H1 (cell line): ENCODE data around the gene LYPD3. TPM values are rescaled to one million over a fixed set of nuclear protein-coding genes. Genes with fewer than 3 reads are reported as not detected.

Source experiments
- CTCF ChIA-PET: fragments of 300-600 bp; sonication (Branson Sonifier 250); formaldehyde crosslinking; loops from one replicate; lab custom pipeline; 2021; ENCODE audit not compliant: partially characterized antibody; lab: Charles Lee
- POLR2A ChIA-PET: fragments of 300-600 bp; sonication (Branson Sonifier 250); formaldehyde crosslinking; loops from one replicate; lab custom pipeline; 2021; ENCODE audit warnings: inconsistent platforms; ENCODE audit not compliant: partially characterized antibody; lab: Charles Lee
- DNase-seq, 2 experiments: peaks; one replicate each; pipeline versions ENCODE4 v3.0.0 to v3.0.0-alpha.2; 2010 to 2022; ENCODE audit warnings: low spot score in 2 of 2, low read depth in 1 of 2, mixed read lengths in 1 of 2
- FAIRE-seq: peaks from 2 replicates; lab custom pipeline; 2011; peaks lifted over from hg19 to GRCh38; lab: Jason Lieb, UNC
- H2AFZ ChIP-seq: 2 replicates; pipeline ENCODE4 v1.8.1; 2012; ENCODE audit warnings: low read length, inconsistent platforms
- H2AK5ac ChIP-seq: 2 replicates; pipeline ENCODE4 v1.6.1; 2013; ENCODE audit warnings: low read depth, low read length
- H2BK120ac ChIP-seq: replicated peaks from 2 replicates; pipeline ENCODE3; 2013; ENCODE audit warnings: low read depth, low read length, inconsistent platforms
- H2BK12ac ChIP-seq: 2 replicates; pipeline ENCODE4 v1.6.1; 2013; ENCODE audit warnings: low read depth, low read length
- H2BK15ac ChIP-seq: 2 replicates; pipeline ENCODE4 v1.6.1; 2013; ENCODE audit warnings: low read length
- H2BK20ac ChIP-seq: 2 replicates; pipeline ENCODE4 v1.6.1; 2013; ENCODE audit warnings: low read length
- H2BK5ac ChIP-seq: 2 replicates; pipeline ENCODE4 v1.6.1; 2013; ENCODE audit warnings: low read depth, low read length
- H3K14ac ChIP-seq: 2 replicates; pipeline ENCODE4 v1.6.1; 2013; ENCODE audit warnings: inconsistent platforms; ENCODE audit not compliant: insufficient read length
- H3K18ac ChIP-seq: 2 replicates; pipeline ENCODE4 v1.6.1; 2013; ENCODE audit warnings: low read length; ENCODE audit errors: extremely low read depth
- H3K23ac ChIP-seq: 2 replicates; pipeline ENCODE4 v1.6.1; 2013; ENCODE audit warnings: inconsistent platforms; ENCODE audit not compliant: insufficient read length
- H3K23me2 ChIP-seq: 2 replicates; pipeline ENCODE4 v1.6.1; 2013; ENCODE audit warnings: low read depth, low read length
- H3K27ac ChIP-seq: 2 replicates; pipeline ENCODE4 v1.6.1; 2011; ENCODE audit warnings: low read depth, low read length, inconsistent platforms
- H3K27me3 ChIP-seq, 4 experiments: replicated peaks in 1 of 4; 1 replicate in 1 of 4; 2 replicates in 3 of 4; pipeline versions ENCODE4 v1.6.1 to v1.8.1; 2011 to 2013; ENCODE audit warnings: low read length in 3 of 4, mild to moderate bottlenecking in 3 of 4, inconsistent platforms in 2 of 4, mixed read lengths in 2 of 4, moderate library complexity in 1 of 4; ENCODE audit not compliant: control insufficient read depth in 3 of 4, insufficient read depth in 3 of 4; ENCODE audit errors: extremely low read depth in 1 of 4
- H3K36me3 ChIP-seq, 4 experiments: 2 replicates each; pipeline versions ENCODE4 v1.6.1 to v1.8.1; 2011 to 2013; ENCODE audit warnings: mild to moderate bottlenecking in 4 of 4, low read length in 3 of 4, moderate library complexity in 2 of 4, control low read depth in 1 of 4, inconsistent platforms in 1 of 4; ENCODE audit not compliant: insufficient read depth in 4 of 4, control insufficient read depth in 2 of 4
- H3K4ac ChIP-seq: replicated peaks from 2 replicates; pipeline ENCODE3; 2013; ENCODE audit warnings: low read length, low read depth, mixed read lengths, inconsistent platforms; ENCODE audit not compliant: insufficient read length
- H3K4me1 ChIP-seq, 4 experiments: replicated peaks in 1 of 4; 1 replicate in 1 of 4; 2 replicates in 3 of 4; pipeline versions ENCODE4 v1.6.1 to v1.8.1; 2011 to 2013; ENCODE audit warnings: low read length in 3 of 4, inconsistent platforms in 2 of 4, mixed read lengths in 1 of 4; ENCODE audit not compliant: insufficient read depth in 4 of 4, control insufficient read depth in 3 of 4
- H3K4me2 ChIP-seq, 2 experiments: 2 replicates each; pipeline versions ENCODE4 v1.6.1 to v1.8.1; 2011 to 2013; ENCODE audit warnings: low read depth in 2 of 2, low read length in 2 of 2, control low read depth in 1 of 2, inconsistent platforms in 1 of 2, mild to moderate bottlenecking in 1 of 2; ENCODE audit not compliant: insufficient read depth in 1 of 2
- H3K4me3 ChIP-seq, 4 experiments: fragments of 200-600, 300-600 bp in 1 of 4; sonication (generic), shearing (Covaris generic), sonication (Bioruptor Twin) in 1 of 4; 2 replicates each; pipeline versions ENCODE4 v1.5.1 to v1.8.1; 2011 to 2016; ENCODE audit warnings: low read length in 4 of 4, low read depth in 3 of 4, control low read depth in 2 of 4, inconsistent platforms in 2 of 4, mild to moderate bottlenecking in 2 of 4, mixed read lengths in 1 of 4, moderate library complexity in 1 of 4; ENCODE audit not compliant: insufficient read depth in 2 of 4; ENCODE audit errors: extremely low read depth in 1 of 4
- H3K56ac ChIP-seq: replicated peaks from 2 replicates; pipeline ENCODE3; 2013; ENCODE audit warnings: low read depth, mild to moderate bottlenecking, mixed read lengths, low read length, inconsistent platforms; ENCODE audit not compliant: insufficient read length
- H3K79me1 ChIP-seq: 2 replicates; pipeline ENCODE4 v1.6.1; 2013; ENCODE audit warnings: low read depth, low read length, control low read depth
- H3K79me2 ChIP-seq, 2 experiments: 2 replicates each; pipeline versions ENCODE4 v1.6.1 to v1.8.1; 2012 to 2013; ENCODE audit warnings: low read length in 2 of 2, mild to moderate bottlenecking in 2 of 2, inconsistent platforms in 1 of 2; ENCODE audit not compliant: insufficient read depth in 2 of 2, control insufficient read depth in 1 of 2
- H3K9ac ChIP-seq, 4 experiments: replicated peaks in 1 of 4; 1 replicate in 1 of 4; 2 replicates in 3 of 4; pipeline versions ENCODE4 v1.6.1 to v1.8.1; 2011 to 2013; ENCODE audit warnings: low read depth in 3 of 4, low read length in 3 of 4, control low read depth in 2 of 4, mild to moderate bottlenecking in 2 of 4, moderate library complexity in 2 of 4, inconsistent platforms in 1 of 4; ENCODE audit errors: extremely low read depth in 1 of 4
- H3K9me3 ChIP-seq, 2 experiments: 2 replicates each; pipeline versions ENCODE4 v1.6.1 to v1.8.1; 2012 to 2013; ENCODE audit warnings: mild to moderate bottlenecking in 2 of 2, moderate library complexity in 2 of 2, control low read depth in 1 of 2, inconsistent platforms in 1 of 2, low read depth in 1 of 2, low read length in 1 of 2, mixed read lengths in 1 of 2; ENCODE audit not compliant: insufficient read depth in 2 of 2
- H4K20me1 ChIP-seq, 2 experiments: replicated peaks in 1 of 2; 2 replicates each; pipeline versions ENCODE3 to v1.8.1; 2011 to 2013; ENCODE audit warnings: inconsistent platforms in 2 of 2, low read length in 2 of 2, mild to moderate bottlenecking in 1 of 2; ENCODE audit not compliant: insufficient read depth in 2 of 2, control insufficient read depth in 1 of 2
- H4K5ac ChIP-seq: 2 replicates; pipeline ENCODE4 v1.6.1; 2013; ENCODE audit warnings: low read length, low read depth, mixed read lengths, inconsistent platforms; ENCODE audit not compliant: insufficient read length
- H4K8ac ChIP-seq: 2 replicates; pipeline ENCODE4 v1.8.0; 2013; ENCODE audit warnings: mild to moderate bottlenecking, moderate library complexity, low read length, inconsistent platforms; ENCODE audit not compliant: insufficient read depth; ENCODE audit errors: extremely low read depth
- H4K91ac ChIP-seq: replicated peaks from 2 replicates; pipeline ENCODE3; 2013; ENCODE audit warnings: low read length, mixed read lengths, inconsistent platforms; ENCODE audit not compliant: insufficient read length
- ASH2L ChIP-seq: fragments of 200-600, 300-600 bp; sonication (generic); IDR thresholded peaks from one replicate; pipeline ENCODE4 v1.7.1; 2017; ENCODE audit warnings: low read length
- BCL11A ChIP-seq, 2 experiments: IDR thresholded peaks; one replicate each; pipeline ENCODE4 v1.6.1; 2011; ENCODE audit warnings: low read depth in 2 of 2, low read length in 2 of 2, mild to moderate bottlenecking in 2 of 2
- BRCA1 ChIP-seq: IDR thresholded peaks from 2 replicates; pipeline ENCODE4 v1.6.1; 2012; ENCODE audit warnings: low read depth, low read length, improper control_type of control experiment
- EZH2 ChIP-seq: fragments of 200-600 bp; sonication (generic); IDR thresholded peaks from 2 replicates; pipeline ENCODE4 v1.7.1; 2012; ENCODE audit warnings: low read depth, mild to moderate bottlenecking, moderate library complexity, low read length, inconsistent platforms; ENCODE audit not compliant: severe bottlenecking
- GABPA ChIP-seq: IDR thresholded peaks from 2 replicates; pipeline ENCODE4 v1.6.1; 2011; ENCODE audit warnings: mild to moderate bottlenecking, low read length, moderate library complexity, borderline replicate concordance; ENCODE audit not compliant: insufficient read depth
- JUND ChIP-seq: IDR thresholded peaks from 2 replicates; pipeline ENCODE4 v1.6.1; 2011; ENCODE audit warnings: mild to moderate bottlenecking, improper control_type of control experiment, low read length
- PHF8 ChIP-seq: fragments of 200-600 bp; sonication (generic); conservative IDR thresholded peaks from 2 replicates; pipeline ENCODE4 v1.7.1; 2012; ENCODE audit warnings: low read depth, mild to moderate bottlenecking, inconsistent platforms, low read length, moderate library complexity
- RFX5 ChIP-seq: IDR thresholded peaks from 2 replicates; pipeline ENCODE4 v1.6.1; 2011; ENCODE audit warnings: low read depth, low read length, improper control_type of control experiment, borderline replicate concordance
- SIN3A ChIP-seq, 2 experiments: IDR thresholded peaks in 1 of 2; conservative IDR thresholded peaks in 1 of 2; 2 replicates each; pipeline ENCODE4 v1.6.1; 2011 to 2012; ENCODE audit warnings: low read length in 2 of 2, improper control_type of control experiment in 1 of 2, low read depth in 1 of 2, mild to moderate bottlenecking in 1 of 2
- SIRT6 ChIP-seq: IDR thresholded peaks from one replicate; pipeline ENCODE4 v1.7.1; 2012; ENCODE audit warnings: low read length, inconsistent platforms
- SP2 ChIP-seq: IDR thresholded peaks from 2 replicates; pipeline ENCODE4 v1.6.1; 2012; ENCODE audit warnings: mild to moderate bottlenecking, low read length, inconsistent platforms
- TAF7 ChIP-seq: optimal IDR thresholded peaks from 2 replicates; pipeline ENCODE3; 2011; ENCODE audit warnings: low read depth, mild to moderate bottlenecking, inconsistent platforms, low read length, moderate library complexity, borderline replicate concordance
- TBP ChIP-seq: IDR thresholded peaks from 2 replicates; pipeline ENCODE4 v1.6.1; 2011; ENCODE audit warnings: low read depth, low read length, improper control_type of control experiment
- WGBS, 2 experiments: shearing (Covaris generic) in 1 of 2; methylation state at CpG; one replicate each; pipeline versions ENCODE4 v1.1.6 to v1.1.7; 2013 to 2015; ENCODE audit warnings: low lambda C conversion rate in 2 of 2, mixed read lengths in 2 of 2, inconsistent platforms in 1 of 2, low coverage in 1 of 2, missing lambda C conversion rate in 1 of 2; ENCODE audit not compliant: insufficient replicate concordance in 2 of 2, insufficient coverage in 1 of 2, insufficient read length in 1 of 2; ENCODE audit errors: extremely low coverage in 1 of 2, missing lambda C conversion rate in 1 of 2; 5-methylcytosine and 5-hydroxymethylcytosine counted together
- polyA plus RNA-seq, 7 experiments: library from polyadenylated mRNA; depleted of rRNA in 3 of 7; stranded (reverse) in 5 of 7; unstranded in 2 of 7; fragments of >200 nt in 5 of 7; fragments of 200-250 nt in 2 of 7; gene quantifications; 1 replicate in 5 of 7; 2 replicates in 1 of 7; 4 replicates in 1 of 7; pipeline versions ENCODE4 v1.2.1 to v1.2.3, GENCODE V29; 2011 to 2013; ENCODE audit warnings: missing spikeins in 2 of 7, mixed read lengths in 2 of 7
- total RNA-seq: library from RNA; stranded (reverse); fragmentation: NEBNext Ultra II Directional; extraction: Animal tissue kit (Norgen Biotek cat#: 25700); gene quantifications from 2 replicates; pipeline ENCODE4 v1.2.1, GENCODE V29; 2021

The LYPD3 gene
- total and polyA plus RNA-seq, 2 of the 8 experiments (the other 6 are each of a cell fraction or from before 2014, with no cell fraction given) = 4.1 to 16.4 TPM

DNA sequence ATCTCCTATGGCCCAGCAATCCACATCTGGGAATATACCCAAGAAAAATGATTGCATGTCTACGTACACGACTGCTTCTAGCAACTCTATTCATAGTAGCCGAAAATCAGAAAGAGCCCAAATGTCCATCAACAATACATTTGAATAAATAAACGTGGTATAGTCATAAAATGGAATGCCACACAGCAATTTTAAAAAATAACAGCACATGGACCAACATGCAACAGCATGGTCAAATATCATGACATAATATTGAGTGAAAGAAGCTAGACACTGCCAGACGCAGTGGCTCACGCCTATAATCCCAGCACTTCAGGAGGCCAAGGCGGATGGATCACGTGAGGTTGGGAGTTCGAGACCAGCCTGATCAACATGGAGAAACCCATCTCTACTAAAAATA lies 34.4 kb downstream of the LYPD3 start:
- H3K9me3 ChIP-seq = no peaks in the 10 kb centered on the region
- DNase-seq (no peak), FAIRE-seq (no peak)
- no peak overlapping the region for H2BK120ac ChIP-seq
- no peak overlapping the region for H4K91ac ChIP-seq
- no peak overlapping the region for H3K4ac ChIP-seq
- H3K14ac ChIP-seq = no peak overlapping the region
- H3K4me1 ChIP-seq = no peaks in the 10 kb centered on the region
- no peak overlapping the region for H3K4me3 ChIP-seq
- no peaks in the 10 kb centered on the region for H3K79me1 ChIP-seq
- H2AFZ ChIP-seq = no peak overlapping the region
- no peak overlapping the region for H4K8ac ChIP-seq
- no peak overlapping the region for H3K4me2 ChIP-seq
- no peak for TF ChIP-seq TAF7
- no peak for TF ChIP-seq EZH2
- no peak for TF ChIP-seq PHF8
- no peak for TF ChIP-seq TBP
- no peak for TF ChIP-seq SP2
- no peak for TF ChIP-seq BRCA1
- TF ChIP-seq JUND = no peak
- TF ChIP-seq ASH2L = no peak
- TF ChIP-seq RFX5 = no peak
- TF ChIP-seq BCL11A (IDR thresholded peaks at IDR 0.05; ENCODE audit: low read depth in 2 of 2, low read length in 2 of 2) = no peak
- no peak for TF ChIP-seq SIN3A (conservative IDR thresholded peaks at IDR 0.05 in 1 of 2, IDR thresholded peaks at IDR 0.05 in 1 of 2; ENCODE audit: low read depth in 1 of 2, low read length in 2 of 2)
- no peak for TF ChIP-seq SIRT6
- TF ChIP-seq GABPA = no peak
- H3K27ac ChIP-seq = no peak overlapping the region
- no peak overlapping the region for H4K5ac ChIP-seq
- no peaks in the 10 kb centered on the region for H3K36me3 ChIP-seq
- ChIA-PET CTCF (interaction anchor here (0.7 to 5.3 kb wide), 4 partner anchors 10 to 89 kb away, joined by 3 to 49 read pairs (median 40); no protein-coding TSS in a partner anchor), POLR2A (no interaction called here)
- no peak overlapping the region for H3K56ac ChIP-seq
- H3K9ac ChIP-seq = no peak overlapping the region
- H3K18ac ChIP-seq = no peak overlapping the region
- no peaks in the 10 kb centered on the region for H4K20me1 ChIP-seq
- no peak overlapping the region for H3K23ac ChIP-seq
- H2BK15ac ChIP-seq = no peak overlapping the region
- H2BK12ac ChIP-seq = no peak overlapping the region
- no peak overlapping the region for H2AK5ac ChIP-seq
- no peak overlapping the region for H2BK5ac ChIP-seq
- H2BK20ac ChIP-seq = no peak overlapping the region
- H3K23me2 ChIP-seq = no peaks in the 10 kb centered on the region
- no peaks in the 10 kb centered on the region for H3K27me3 ChIP-seq
- 90% methylated on average over 9 of the region's 9 CpGs; no CpG with 5 or more reads in 1 of the 2 experiments for whole genome bisulfite sequencing, 2 experiments
- H3K79me2 ChIP-seq = no peaks in the 10 kb centered on the region
